ENCODE results near the gene RAPGEF5. TPM values are rescaled to one million over a fixed set of nuclear protein-coding genes. Genes with fewer than 3 reads are reported as not detected.
A peak's percentile ranks its signal among the peaks of the same experiment; 100 is the strongest.

The RAPGEF5 gene
- total and polyA plus RNA-seq, 2 experiments from 2014 or later: 0.21 TPM; not detected in 1

GRCh38 chr7:22331704-22332103, 25.2 kb downstream of the RAPGEF5 start:
- H3K4me3 ChIP-seq: no peak overlapping the region
- no peaks in the 10 kb centered on the region for H3K36me3 ChIP-seq
- no peaks in the 10 kb centered on the region for H3K27me3 ChIP-seq
- no peaks in the 10 kb centered on the region for H3K4me1 ChIP-seq (ENCODE audit: low read depth)
- no peak for TF ChIP-seq CTCF (IDR thresholded peaks at IDR 0.05; ENCODE audit: low read depth, low read length)
- H3K27ac ChIP-seq: no peak overlapping the region
- no peaks in the 10 kb centered on the region for H3K9me3 ChIP-seq (ENCODE audit: low read depth)
- DNase-seq (ENCODE audit: low read depth in 1 of 2, low spot score in 1 of 2): peak in 1 of 2 donors; percentile 18

GRCh38 chr7:22330903-22331302, 26.1 kb downstream of the RAPGEF5 start:
- no peak for DNase-seq (ENCODE audit: low read depth in 1 of 2, low spot score in 1 of 2)
- H3K9me3 ChIP-seq (ENCODE audit: low read depth): no peaks in the 10 kb centered on the region
- no peaks in the 10 kb centered on the region for H3K27me3 ChIP-seq
- no peak overlapping the region for H3K4me3 ChIP-seq
- H3K4me1 ChIP-seq (ENCODE audit: low read depth): no peaks in the 10 kb centered on the region
- no peak for TF ChIP-seq CTCF (IDR thresholded peaks at IDR 0.05; ENCODE audit: low read depth, low read length)
- no peaks in the 10 kb centered on the region for H3K36me3 ChIP-seq
- H3K27ac ChIP-seq: no peak overlapping the region

- no peak overlapping the region for H3K4me3 ChIP-seq
- no peak overlapping the region for H3K27ac ChIP-seq
- no peak for DNase-seq (ENCODE audit: low read depth in 1 of 2, low spot score in 1 of 2)
- TF ChIP-seq CTCF (IDR thresholded peaks at IDR 0.05; ENCODE audit: low read depth, low read length): no peak
- H3K4me1 ChIP-seq (ENCODE audit: low read depth): no peaks in the 10 kb centered on the region
- H3K27me3 ChIP-seq: no peaks in the 10 kb centered on the region
- no peaks in the 10 kb centered on the region for H3K36me3 ChIP-seq
- no peaks in the 10 kb centered on the region for H3K9me3 ChIP-seq (ENCODE audit: low read depth)
Measured at GRCh38 chr7:22329816-22330524, 27.0 kb downstream of the RAPGEF5 start.

- Histone ChIP-seq H3K4me3 (no peak overlapping the region), H3K27ac (no peak overlapping the region), H3K27me3 (no peaks in the 10 kb centered on the region), H3K4me1 (ENCODE audit: low read depth) (no peaks in the 10 kb centered on the region), H3K9me3 (ENCODE audit: low read depth) (no peaks in the 10 kb centered on the region), H3K36me3 (no peaks in the 10 kb centered on the region)
- no peak for DNase-seq (ENCODE audit: low read depth in 1 of 2, low spot score in 1 of 2)
- TF ChIP-seq CTCF (IDR thresholded peaks at IDR 0.05; ENCODE audit: low read depth, low read length): no peak
Measured at GRCh38 chr7:22326181-22326580, 30.8 kb downstream of the RAPGEF5 start.

- Histone ChIP-seq H3K4me3 (no peak overlapping the region), H3K9me3 (ENCODE audit: low read depth) (no peaks in the 10 kb centered on the region), H3K27ac (no peak overlapping the region), H3K4me1 (ENCODE audit: low read depth) (no peaks in the 10 kb centered on the region), H3K36me3 (no peaks in the 10 kb centered on the region), H3K27me3 (no peaks in the 10 kb centered on the region)
- DNase-seq (ENCODE audit: low read depth in 1 of 2, low spot score in 1 of 2): no peak
- no peak for TF ChIP-seq CTCF (IDR thresholded peaks at IDR 0.05; ENCODE audit: low read depth, low read length)
Measured at GRCh38 chr7:22325671-22326070, 31.3 kb downstream of the RAPGEF5 start.

Measured in cardiac muscle cell (in vitro differentiated cells and primary cell).